NCI-H524 (cell line): ENCODE measurements around the gene EID1.

ENCODE experiments used
- DNase-seq, 2 experiments: peaks; one replicate each; lab custom pipeline; 2025; lab: John Stamatoyannopoulos, UW

EID1 gene

GRCh38 chr15:48868536-48868935 lies 9.4 kb upstream of the EID1 start:
- DNase-seq: peak in 1 of 2 experiments; percentile 20

DNA sequence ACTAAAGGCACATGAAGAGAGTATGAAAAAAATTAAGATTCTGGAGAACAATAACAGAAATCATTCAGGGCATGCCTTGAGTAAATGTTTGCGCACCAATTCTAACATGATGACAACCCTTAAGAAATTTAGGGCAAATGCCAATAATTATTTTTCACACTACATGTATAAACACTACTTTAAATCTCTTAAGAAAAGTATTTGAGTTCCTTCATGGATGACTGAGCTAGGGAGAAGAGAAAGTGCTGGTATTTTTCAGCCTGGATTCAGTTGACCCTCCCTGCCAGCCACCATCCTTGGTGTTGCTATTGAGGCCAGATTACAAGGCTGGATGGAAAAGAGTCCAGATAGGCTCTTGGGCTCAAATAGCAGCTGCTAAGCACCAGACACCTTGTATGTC lies 8.0 kb upstream of the EID1 start:
- peak in 1 of 2 experiments; percentile 46 for DNase-seq

DNA sequence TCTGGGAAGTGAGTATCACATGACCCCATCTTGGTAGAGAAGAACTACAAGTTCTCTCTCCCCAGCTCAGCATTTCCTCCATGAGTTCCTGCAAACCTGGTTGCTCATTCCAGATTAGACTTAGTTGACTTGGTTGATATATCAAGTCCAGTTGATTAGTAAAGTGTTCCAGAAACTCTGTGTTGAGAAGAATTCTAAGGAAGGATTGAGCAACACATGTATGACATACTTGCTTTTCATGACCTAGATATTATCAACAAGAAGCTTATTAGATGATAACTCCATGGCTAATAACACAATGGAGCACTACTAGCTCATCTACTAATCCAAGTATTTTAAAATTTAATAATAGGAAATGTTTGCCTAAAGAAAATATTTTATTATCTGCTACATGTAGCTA lies 6.4 kb upstream of the EID1 start:
- no peak for DNase-seq

- no peak for DNase-seq
These were observed 5.3 kb upstream of the EID1 start for GRCh38 chr15:48872632-48873031.

DNA sequence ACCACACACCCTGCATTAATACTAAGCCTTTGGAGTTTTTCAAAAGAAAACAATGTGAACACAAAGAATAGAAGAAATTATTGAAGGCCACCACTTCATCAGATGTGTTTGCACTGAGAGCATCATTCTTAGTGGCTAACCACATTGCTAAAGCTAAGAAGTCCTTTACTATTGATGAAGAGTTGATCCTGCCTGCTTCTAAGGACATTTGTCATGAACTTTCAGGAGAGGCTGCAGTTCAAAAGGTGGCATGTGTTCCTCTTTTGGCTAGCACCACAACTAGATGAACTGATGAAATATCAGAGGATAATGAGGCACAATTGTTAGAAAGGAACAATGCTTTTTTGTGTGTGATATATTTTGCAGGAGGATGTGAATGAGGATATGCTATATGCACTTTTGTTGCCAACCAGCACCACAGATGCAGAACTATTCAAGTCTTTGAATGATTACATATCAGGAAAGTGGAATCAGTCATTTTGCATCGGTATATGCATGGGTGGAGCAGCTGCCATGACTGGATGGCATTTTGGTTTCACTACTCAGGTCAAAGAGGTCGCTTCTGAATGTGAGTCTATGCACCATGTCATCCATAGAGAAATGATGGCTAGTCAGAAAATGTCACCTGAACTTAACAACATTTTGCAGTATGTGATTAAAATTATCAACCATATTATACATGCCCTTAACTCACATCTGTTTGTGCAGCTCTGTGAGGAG lies 2.5 kb upstream of the EID1 start:
- DNase-seq: no peak

- no peak for DNase-seq
These were observed 1.9 kb upstream of the EID1 start for GRCh38 chr15:48876057-48876456.

GRCh38 chr15:48880070-48880634 lies 2.2 kb downstream of the EID1 start:
- peak in 1 of 2 experiments; percentile 13 for DNase-seq

- no peak for DNase-seq
These were observed 5.8 kb downstream of the EID1 start for GRCh38 chr15:48883699-48884098.

GRCh38 chr15:48887144-48887543 lies 9.2 kb downstream of the EID1 start:
- no peak for DNase-seq

DNA sequence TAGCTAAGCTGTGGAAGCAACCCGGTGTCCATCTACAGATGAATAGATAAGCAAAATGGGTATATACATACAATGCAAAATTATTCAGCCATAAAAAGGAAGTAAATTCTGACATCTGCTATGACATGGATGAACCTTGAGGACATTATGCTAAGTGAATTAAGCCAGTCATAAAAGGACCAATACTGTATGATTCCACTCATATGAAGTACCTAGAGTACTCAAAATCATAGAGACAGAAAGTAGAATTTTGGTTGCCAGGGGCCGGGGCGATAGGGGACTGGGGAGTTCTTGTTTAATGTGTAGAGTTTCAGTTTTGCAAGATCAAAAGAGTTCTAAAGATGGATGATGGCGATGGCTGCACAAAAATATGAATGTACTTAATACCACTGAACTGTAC lies 10.3 kb downstream of the EID1 start:
- no peak for DNase-seq

GRCh38 chr15:48888836-48889235 lies 10.9 kb downstream of the EID1 start:
- no peak for DNase-seq

DNA sequence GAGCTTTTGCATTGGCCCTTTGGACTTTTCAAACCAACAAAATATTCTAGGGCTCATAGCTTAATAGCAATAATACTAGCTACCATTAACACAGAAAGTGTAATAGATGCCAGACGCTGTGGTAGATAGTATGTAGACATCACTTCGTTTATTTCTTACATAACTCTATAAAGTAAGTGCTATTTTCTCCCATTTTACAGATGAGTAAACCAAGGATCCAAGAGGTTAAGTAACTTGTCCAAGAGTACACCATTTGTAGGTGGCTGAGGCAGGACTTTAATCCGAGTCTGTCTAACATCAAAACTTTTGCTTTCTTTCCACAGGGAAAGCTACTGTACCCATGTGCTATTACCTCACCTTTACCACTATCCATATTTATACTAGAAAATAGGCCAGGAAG lies 12.0 kb downstream of the EID1 start:
- DNase-seq: no peak

- DNase-seq: no peak
These were observed 12.5 kb downstream of the EID1 start for GRCh38 chr15:48890375-48890972.

DNA sequence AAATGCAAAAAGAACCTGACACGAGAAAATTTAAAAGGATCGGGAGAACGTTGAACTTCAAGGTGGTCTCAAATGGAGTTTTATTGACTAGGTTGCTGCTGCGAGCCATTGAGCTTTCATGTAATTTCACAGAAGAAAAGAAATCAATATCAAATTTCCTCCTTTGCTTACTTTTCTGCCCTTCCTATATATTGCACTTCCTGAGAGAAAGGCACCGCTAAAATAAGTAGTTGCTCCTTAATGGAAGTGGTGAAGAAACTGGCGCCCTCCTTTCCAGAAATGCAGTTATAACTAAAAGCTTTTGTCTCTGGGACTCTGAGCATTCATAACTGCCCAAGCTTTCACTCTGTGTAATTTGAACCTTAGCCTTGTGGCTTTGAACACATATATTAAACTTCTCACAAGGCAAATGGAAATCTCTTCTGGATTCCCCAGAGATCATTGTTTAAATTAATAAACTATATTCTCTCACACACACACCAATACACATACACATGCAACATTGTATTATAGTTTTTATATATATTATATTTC lies 13.4 kb downstream of the EID1 start:
- DNase-seq: no peak

GRCh38 chr15:48893311-48893710 lies 15.4 kb downstream of the EID1 start:
- DNase-seq: no peak

GRCh38 chr15:48896869-48897814 lies 19.2 kb downstream of the EID1 start:
- DNase-seq: peak in 1 of 2 experiments; percentile 22

DNA sequence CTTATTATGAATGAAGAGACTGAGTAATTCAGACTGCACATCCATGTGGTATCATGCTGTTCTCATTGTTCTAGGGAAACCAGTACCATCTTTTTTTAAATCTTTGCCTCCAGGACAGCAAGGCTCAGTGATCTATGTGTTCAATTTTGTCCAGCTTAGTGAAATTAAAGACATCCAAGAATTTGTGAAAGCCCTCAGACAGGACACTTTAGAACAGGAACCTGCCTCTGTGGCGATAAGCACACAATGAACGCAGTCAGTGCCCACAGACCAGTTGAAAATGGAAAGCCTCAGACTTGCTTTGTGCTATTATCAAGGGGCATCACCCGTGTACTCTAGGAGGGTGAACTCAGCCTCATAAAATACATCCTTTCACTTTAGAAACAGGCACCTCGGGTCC lies 20.1 kb downstream of the EID1 start:
- no peak for DNase-seq

GRCh38 chr15:48898446-48898845 lies 20.5 kb downstream of the EID1 start:
- no peak for DNase-seq

DNA sequence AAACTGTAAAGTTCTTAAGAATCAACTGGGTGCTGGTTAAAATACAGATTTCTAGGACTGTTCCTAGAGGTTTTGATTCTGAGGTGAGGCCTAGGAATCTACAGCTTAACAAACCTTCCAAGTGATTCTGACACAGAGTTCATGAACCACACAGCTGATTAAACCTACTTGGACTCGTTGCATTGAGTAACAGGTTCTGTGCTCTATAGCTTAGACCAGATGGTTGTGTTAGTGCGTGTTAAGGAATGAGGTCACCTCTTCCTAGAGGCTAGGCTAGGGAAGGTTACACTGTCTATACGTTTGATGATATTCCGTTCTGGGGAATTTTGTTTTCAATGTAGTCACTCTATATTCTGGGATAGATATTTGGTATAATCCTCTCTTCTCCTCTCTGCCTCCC lies 21.9 kb downstream of the EID1 start:
- peak in 1 of 2 experiments; percentile 12 for DNase-seq

DNA sequence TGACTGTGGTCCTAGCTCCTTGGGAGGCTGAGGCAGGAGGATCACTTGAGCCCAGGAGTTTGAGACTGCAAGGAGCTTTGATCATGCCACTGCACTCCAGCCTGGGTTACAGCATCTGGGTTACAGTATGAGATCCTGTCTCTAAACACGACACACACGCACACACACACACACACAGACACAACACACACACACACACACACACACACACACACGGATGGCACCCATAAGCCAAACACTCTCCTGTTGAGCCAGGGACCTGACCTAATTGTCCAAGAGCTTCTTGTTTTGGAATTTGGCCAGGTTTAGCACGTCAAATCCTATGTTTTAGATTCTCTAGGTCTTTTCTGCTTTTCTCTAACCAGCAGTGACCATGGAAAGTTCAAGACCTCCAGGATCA lies 26.8 kb downstream of the EID1 start:
- DNase-seq: no peak

- no peak for DNase-seq
These were observed 27.3 kb downstream of the EID1 start for GRCh38 chr15:48905216-48905615.

- DNase-seq: no peak
These were observed 27.9 kb downstream of the EID1 start for GRCh38 chr15:48905847-48906246.
